Spleen (tissue), 7 donors: Measurements from ENCODE around the gene CYTH2.

Experiments
- POLR2A ChIP-seq, 3 donors: fragments of 450-650 bp; IDR thresholded peaks; one replicate each; pipeline ENCODE4 v1.5.1; 2017; ENCODE audit warnings: antibody characterized with exemption in 3 of 3, mild to moderate bottlenecking in 1 of 3
- POLR2AphosphoS5 ChIP-seq, 3 donors: sonication (generic); formaldehyde crosslinking; IDR thresholded peaks; one replicate each; pipeline ENCODE4 v1.5.1; 2017; ENCODE audit warnings: antibody characterized with exemption in 3 of 3
- TF ChIP-seq, protein P1 (sequence below), 11 experiments: fragments of 200-600 bp in 7 of 11; fragments of 450-650 bp in 4 of 11; sonication (generic) in 4 of 11; IDR thresholded peaks in 8 of 11; conservative IDR thresholded peaks in 3 of 11; 1 replicate in 7 of 11; 2 replicates in 4 of 11; pipeline versions ENCODE4 v1.4.0 to v1.8.0; 2016 to 2021; ENCODE audit warnings: antibody characterized with exemption in 11 of 11, inconsistent platforms in 4 of 11, mild to moderate bottlenecking in 1 of 11
- donor health status: DM: no; HTN: no; CAD: no; lungs with moderate emphysema.
- donor health status: DM: no; HTN: no; CAD: no.
- donor health status: DM: no; HTN: no; CAD: no.

DNA sequence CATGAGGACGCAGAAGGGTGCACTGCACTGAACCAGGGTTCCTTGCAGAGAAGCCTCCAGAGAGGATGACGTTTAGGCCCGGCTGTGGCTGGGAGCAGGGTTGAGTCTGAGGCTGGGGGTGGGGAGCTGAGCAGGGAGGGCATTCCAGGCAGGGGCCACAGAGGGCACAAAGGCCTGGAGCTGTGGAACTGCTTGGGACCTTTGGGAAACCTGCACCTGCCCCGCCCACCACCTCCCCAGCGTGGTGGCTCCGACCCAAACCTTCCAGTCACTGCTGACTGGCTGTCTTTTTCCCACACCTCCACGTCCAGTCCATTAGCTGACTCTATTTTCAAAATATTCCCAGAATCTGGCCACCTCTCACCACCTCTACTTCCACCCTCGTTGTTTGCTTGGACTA, 47.4 kb downstream of the CYTH2 start:
- TF ChIP-seq, protein P1, sequence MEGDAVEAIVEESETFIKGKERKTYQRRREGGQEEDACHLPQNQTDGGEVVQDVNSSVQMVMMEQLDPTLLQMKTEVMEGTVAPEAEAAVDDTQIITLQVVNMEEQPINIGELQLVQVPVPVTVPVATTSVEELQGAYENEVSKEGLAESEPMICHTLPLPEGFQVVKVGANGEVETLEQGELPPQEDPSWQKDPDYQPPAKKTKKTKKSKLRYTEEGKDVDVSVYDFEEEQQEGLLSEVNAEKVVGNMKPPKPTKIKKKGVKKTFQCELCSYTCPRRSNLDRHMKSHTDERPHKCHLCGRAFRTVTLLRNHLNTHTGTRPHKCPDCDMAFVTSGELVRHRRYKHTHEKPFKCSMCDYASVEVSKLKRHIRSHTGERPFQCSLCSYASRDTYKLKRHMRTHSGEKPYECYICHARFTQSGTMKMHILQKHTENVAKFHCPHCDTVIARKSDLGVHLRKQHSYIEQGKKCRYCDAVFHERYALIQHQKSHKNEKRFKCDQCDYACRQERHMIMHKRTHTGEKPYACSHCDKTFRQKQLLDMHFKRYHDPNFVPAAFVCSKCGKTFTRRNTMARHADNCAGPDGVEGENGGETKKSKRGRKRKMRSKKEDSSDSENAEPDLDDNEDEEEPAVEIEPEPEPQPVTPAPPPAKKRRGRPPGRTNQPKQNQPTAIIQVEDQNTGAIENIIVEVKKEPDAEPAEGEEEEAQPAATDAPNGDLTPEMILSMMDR (IDR thresholded peaks at IDR 0.05 in 8 of 11, conservative IDR thresholded peaks at IDR 0.05 in 3 of 11) = no peak
- TF ChIP-seq POLR2A (IDR thresholded peaks at IDR 0.05) (no peak), POLR2AphosphoS5 (IDR thresholded peaks at IDR 0.05) (no peak)
